Endothelial cell of umbilical vein (primary cell): ENCODE measurements around the gene GNAT1. TPM values are rescaled to one million over a fixed set of nuclear protein-coding genes. Genes with fewer than 3 reads are reported as not detected.

Experiments
- BruUV-seq: library from RNA; stranded (reverse); fragments of 400-500 nt; replicated peaks from 2 replicates; lab custom pipeline; 2021; lab: Mats Ljungman, UMichigan
- CTCF ChIA-PET: fragments of 300-600, 350-600 bp; sonication (Branson Sonifier 250); formaldehyde crosslinking; loops from one replicate; lab custom pipeline; 2021; ENCODE audit warnings: antibody characterized with exemption, inconsistent platforms; lab: Charles Lee
- POLR2A ChIA-PET: fragments of 300-600, 350-600 bp; sonication (Branson Sonifier 250); formaldehyde crosslinking; loops from one replicate; lab custom pipeline; 2021; ENCODE audit warnings: antibody characterized with exemption, inconsistent platforms; lab: Charles Lee
- DNase-seq: peaks from one replicate; pipeline ENCODE4 v3.0.0-alpha.2; 2011; ENCODE audit warnings: low read depth, low spot score
- FAIRE-seq: peaks from 2 replicates; lab custom pipeline; 2011; peaks lifted over from hg19 to GRCh38; lab: Jason Lieb, UNC
- H2AFZ ChIP-seq: 2 replicates; pipeline ENCODE4 v1.6.0; 2012; ENCODE audit warnings: low read depth, low read length, control low read depth, inconsistent platforms
- H3K27ac ChIP-seq: 2 replicates; pipeline ENCODE4 v1.5.1; 2011; ENCODE audit warnings: low read depth, mild to moderate bottlenecking, control low read depth, low read length, moderate library complexity; ENCODE audit not compliant: insufficient read depth
- H3K27me3 ChIP-seq, 2 experiments: 2 replicates each; pipeline versions ENCODE4 v1.6.0 to v1.6.1; 2011; ENCODE audit warnings: low read length in 2 of 2, mixed read lengths in 1 of 2; ENCODE audit not compliant: control insufficient read depth in 2 of 2, insufficient read depth in 2 of 2
- H3K36me3 ChIP-seq, 2 experiments: 2 replicates in 1 of 2; 3 replicates in 1 of 2; pipeline ENCODE4 v1.5.1; 2011; ENCODE audit warnings: low read length in 2 of 2, mild to moderate bottlenecking in 1 of 2, moderate library complexity in 1 of 2; ENCODE audit not compliant: control insufficient read depth in 2 of 2, insufficient read depth in 2 of 2; ENCODE audit errors: extremely low read depth in 1 of 2
- H3K4me1 ChIP-seq: 3 replicates; pipeline ENCODE4 v1.5.1; 2011; ENCODE audit warnings: mild to moderate bottlenecking, low read length; ENCODE audit not compliant: control insufficient read depth, insufficient read depth; ENCODE audit errors: extremely low read depth
- H3K4me2 ChIP-seq: 2 replicates; pipeline ENCODE4 v1.6.1; 2011; ENCODE audit warnings: low read length, control low read depth, mixed read lengths; ENCODE audit not compliant: insufficient read depth
- H3K4me3 ChIP-seq, 3 experiments: fragments of 200-600 bp in 1 of 3; sonication (generic), shearing (Covaris generic) in 1 of 3; replicated peaks in 1 of 3; 2 replicates each; pipeline ENCODE4 v1.5.1; 2011 to 2016; ENCODE audit warnings: control low read depth in 3 of 3, low read length in 3 of 3, mild to moderate bottlenecking in 2 of 3, inconsistent platforms in 1 of 3, low read depth in 1 of 3, moderate library complexity in 1 of 3; ENCODE audit not compliant: insufficient read depth in 1 of 3
- H3K79me2 ChIP-seq: 2 replicates; pipeline ENCODE4 v1.6.0; 2012; ENCODE audit warnings: low read length, inconsistent platforms; ENCODE audit not compliant: control insufficient read depth, insufficient read depth
- H3K9ac ChIP-seq: replicated peaks from 2 replicates; pipeline ENCODE3; 2011; ENCODE audit warnings: low read length, control low read depth; ENCODE audit not compliant: insufficient read depth; ENCODE audit errors: extremely low read depth
- H3K9me1 ChIP-seq: replicated peaks from 3 replicates; pipeline ENCODE4 v1.6.0; 2011; ENCODE audit warnings: mild to moderate bottlenecking, low read length; ENCODE audit not compliant: control insufficient read depth, insufficient read depth; ENCODE audit errors: extremely low read depth
- H3K9me3 ChIP-seq: replicated peaks from 2 replicates; pipeline ENCODE4 v1.5.1; 2012; ENCODE audit warnings: low read length, inconsistent platforms; ENCODE audit not compliant: control insufficient read depth, insufficient read depth
- H4K20me1 ChIP-seq: replicated peaks from 2 replicates; pipeline ENCODE3; 2011; ENCODE audit warnings: mild to moderate bottlenecking, low read length; ENCODE audit not compliant: control insufficient read depth, insufficient read depth; ENCODE audit errors: extremely low read depth
- EZH2 ChIP-seq: IDR thresholded peaks from 2 replicates; pipeline ENCODE4 v1.6.1; 2012; ENCODE audit warnings: borderline replicate concordance, low read depth, mild to moderate bottlenecking, moderate library complexity, low read length, inconsistent platforms; ENCODE audit not compliant: severe bottlenecking
- FOS ChIP-seq: IDR thresholded peaks from 2 replicates; pipeline ENCODE4 v1.6.1; 2011; ENCODE audit warnings: mild to moderate bottlenecking, low read length, moderate library complexity, borderline replicate concordance; ENCODE audit not compliant: insufficient read depth
- GATA2 ChIP-seq: IDR thresholded peaks from 2 replicates; pipeline ENCODE4 v1.7.0; 2011; ENCODE audit warnings: low read depth, mild to moderate bottlenecking, moderate library complexity, mixed read lengths, low read length; ENCODE audit not compliant: insufficient read length, insufficient read depth
- JUN ChIP-seq: IDR thresholded peaks from 2 replicates; pipeline ENCODE4 v1.6.1; 2011; ENCODE audit warnings: borderline replicate concordance, low read depth; ENCODE audit not compliant: insufficient read length, insufficient read depth
- MYC ChIP-seq: IDR thresholded peaks from one replicate; pipeline ENCODE4 v1.6.1; 2011; ENCODE audit warnings: mild to moderate bottlenecking, low read depth, low read length
- POLR2A ChIP-seq: IDR thresholded peaks from 2 replicates; pipeline ENCODE4 v1.6.1; 2012; ENCODE audit warnings: low read depth, mild to moderate bottlenecking, control low read depth, low read length
- POLR2AphosphoS5 ChIP-seq: IDR thresholded peaks from 2 replicates; pipeline ENCODE4 v1.6.1; 2012; ENCODE audit warnings: low read depth, mild to moderate bottlenecking, control low read depth, low read length, moderate library complexity; ENCODE audit not compliant: insufficient read depth
- dilution Hi-C: fragments of 300-500 bp; cut with MboI; formaldehyde crosslinking; loops from one replicate; pipeline ENCODE4 v1.15.0; 2019; ENCODE audit warnings: low sequenced_read_pairs; ENCODE audit not compliant: extremely low pct_ligation_motif_present
- intact Hi-C: fragments of 100-400 bp; cut with micrococcal nuclease; formaldehyde crosslinking; loops from one replicate; pipeline ENCODE4 v1.10.0; 2022
- polyA plus RNA-seq, 4 experiments: library from polyadenylated mRNA; depleted of rRNA in 3 of 4; stranded (reverse) in 3 of 4; unstranded in 1 of 4; fragments of >200 nt; gene quantifications; 2 replicates each; pipeline versions ENCODE4 v1.2.1 to v1.2.3, GENCODE V29; 2011 to 2012; ENCODE audit warnings: missing spikeins in 1 of 4
- total RNA-seq: library from RNA; stranded (reverse); gene quantifications from 2 replicates; pipeline ENCODE4 v1.2.3, GENCODE V29; 2021
- TF ChIP-seq, protein P1 (sequence below): IDR thresholded peaks from 2 replicates; pipeline ENCODE4 v1.6.1; 2011; ENCODE audit not compliant: insufficient read depth, insufficient read length
- TF ChIP-seq, protein P2 (sequence below), 2 donors: IDR thresholded peaks; 1 replicate in 1 of 2; 2 replicates in 1 of 2; pipeline ENCODE4 v1.5.1; 2011; ENCODE audit warnings: low read length in 2 of 2, mild to moderate bottlenecking in 2 of 2, moderate library complexity in 2 of 2, control low read depth in 1 of 2, inconsistent platforms in 1 of 2, low read depth in 1 of 2; ENCODE audit not compliant: insufficient read depth in 1 of 2; ENCODE audit errors: extremely low read depth in 1 of 2

Gene GNAT1
- total and polyA plus RNA-seq, 2 donors (not counting 3 experiments of a cell fraction or from before 2014, with no cell fraction given), result 0.77 TPM; not detected in 1

DNA sequence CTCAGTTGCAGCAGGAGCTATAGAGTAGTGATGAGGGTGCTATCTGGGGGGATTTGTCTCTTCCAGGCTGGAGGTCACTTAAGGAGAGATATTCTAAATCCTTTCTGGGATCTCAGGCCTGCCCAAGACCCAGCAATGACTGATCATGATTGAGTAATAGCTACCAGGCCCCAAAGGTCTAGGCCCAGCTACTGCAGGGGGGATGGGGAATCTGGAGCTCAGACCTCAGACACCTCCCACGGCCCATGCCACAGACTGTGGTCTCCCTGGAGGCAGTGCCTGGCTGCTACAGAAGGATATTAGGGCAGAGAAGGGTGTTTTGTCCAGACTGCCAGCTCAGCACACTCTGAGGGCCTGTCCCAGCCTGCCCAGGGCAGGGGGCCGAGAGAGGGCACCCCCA, 20.5 kb downstream of the GNAT1 start:
- Histone ChIP-seq H3K27me3 (no peaks in the 10 kb centered on the region), H3K27ac (no peak overlapping the region), H3K9me3 (no peaks in the 10 kb centered on the region), H3K4me2 (no peak overlapping the region), H3K9ac (no peak overlapping the region), H3K79me2 (no peaks in the 10 kb centered on the region), H3K4me3 (no peak overlapping the region), H3K36me3 (no peaks in the 10 kb centered on the region), H4K20me1 (no peaks in the 10 kb centered on the region), H2AFZ (no peak overlapping the region), H3K9me1 (no peaks in the 10 kb centered on the region), H3K4me1 (no peaks in the 10 kb centered on the region)
- TF ChIP-seq MYC (no peak), FOS (no peak), POLR2AphosphoS5 (no peak), GATA2 (no peak), JUN (no peak), POLR2A (no peak), EZH2 (no peak)
- TF ChIP-seq, protein P1, sequence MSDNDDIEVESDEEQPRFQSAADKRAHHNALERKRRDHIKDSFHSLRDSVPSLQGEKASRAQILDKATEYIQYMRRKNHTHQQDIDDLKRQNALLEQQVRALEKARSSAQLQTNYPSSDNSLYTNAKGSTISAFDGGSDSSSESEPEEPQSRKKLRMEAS, result no peak
- TF ChIP-seq, protein P2, sequence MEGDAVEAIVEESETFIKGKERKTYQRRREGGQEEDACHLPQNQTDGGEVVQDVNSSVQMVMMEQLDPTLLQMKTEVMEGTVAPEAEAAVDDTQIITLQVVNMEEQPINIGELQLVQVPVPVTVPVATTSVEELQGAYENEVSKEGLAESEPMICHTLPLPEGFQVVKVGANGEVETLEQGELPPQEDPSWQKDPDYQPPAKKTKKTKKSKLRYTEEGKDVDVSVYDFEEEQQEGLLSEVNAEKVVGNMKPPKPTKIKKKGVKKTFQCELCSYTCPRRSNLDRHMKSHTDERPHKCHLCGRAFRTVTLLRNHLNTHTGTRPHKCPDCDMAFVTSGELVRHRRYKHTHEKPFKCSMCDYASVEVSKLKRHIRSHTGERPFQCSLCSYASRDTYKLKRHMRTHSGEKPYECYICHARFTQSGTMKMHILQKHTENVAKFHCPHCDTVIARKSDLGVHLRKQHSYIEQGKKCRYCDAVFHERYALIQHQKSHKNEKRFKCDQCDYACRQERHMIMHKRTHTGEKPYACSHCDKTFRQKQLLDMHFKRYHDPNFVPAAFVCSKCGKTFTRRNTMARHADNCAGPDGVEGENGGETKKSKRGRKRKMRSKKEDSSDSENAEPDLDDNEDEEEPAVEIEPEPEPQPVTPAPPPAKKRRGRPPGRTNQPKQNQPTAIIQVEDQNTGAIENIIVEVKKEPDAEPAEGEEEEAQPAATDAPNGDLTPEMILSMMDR (IDR thresholded peaks at IDR 0.05; ENCODE audit: extremely low read depth in 1 of 2, insufficient read depth in 1 of 2, low read depth in 1 of 2, low read length in 2 of 2), result no peak
- FAIRE-seq, result no peak
- ChIA-PET POLR2A (no interaction called here), CTCF (interaction anchor here (2.4 to 6.4 kb wide), 3 partner anchors 10 to 17 kb away, joined by 9 to 53 read pairs (median 43); no protein-coding TSS in a partner anchor)
- no TSS peak for BruUV-seq
- intact Hi-C loops (no loop called here), dilution Hi-C loops (no loop called here)
- no peak for DNase-seq
